TTC549 (cell line): Measurements from ENCODE around the gene MKNK2.

Source experiments
- FAIRE-seq: peaks from 2 replicates; lab custom pipeline; 2012; peaks lifted over from hg19 to GRCh38; lab: Jason Lieb, UNC

Gene MKNK2

DNA sequence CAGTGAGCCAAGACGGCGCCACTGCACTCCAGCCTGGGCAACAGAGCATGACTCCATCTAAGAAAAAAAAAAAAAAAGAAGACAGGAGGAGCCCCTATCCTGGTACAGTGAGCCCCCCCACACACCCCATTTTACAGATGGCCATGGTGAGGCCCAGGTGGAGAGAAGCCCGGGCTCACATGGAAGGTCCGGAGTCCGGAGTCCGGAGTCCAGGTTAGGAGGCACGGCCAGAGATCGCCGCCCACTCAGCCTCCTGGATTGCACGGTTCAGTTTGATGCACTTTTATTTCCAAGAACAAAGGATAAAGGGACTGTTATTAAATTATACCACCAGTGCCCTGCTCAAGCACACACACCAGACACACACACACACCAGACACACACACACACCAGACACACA, 24.3 kb downstream of the MKNK2 start:
- FAIRE-seq = no peak

- no peak for FAIRE-seq
These were observed 28.8 kb downstream of the MKNK2 start for GRCh38 chr19:2022289-2022688.

DNA sequence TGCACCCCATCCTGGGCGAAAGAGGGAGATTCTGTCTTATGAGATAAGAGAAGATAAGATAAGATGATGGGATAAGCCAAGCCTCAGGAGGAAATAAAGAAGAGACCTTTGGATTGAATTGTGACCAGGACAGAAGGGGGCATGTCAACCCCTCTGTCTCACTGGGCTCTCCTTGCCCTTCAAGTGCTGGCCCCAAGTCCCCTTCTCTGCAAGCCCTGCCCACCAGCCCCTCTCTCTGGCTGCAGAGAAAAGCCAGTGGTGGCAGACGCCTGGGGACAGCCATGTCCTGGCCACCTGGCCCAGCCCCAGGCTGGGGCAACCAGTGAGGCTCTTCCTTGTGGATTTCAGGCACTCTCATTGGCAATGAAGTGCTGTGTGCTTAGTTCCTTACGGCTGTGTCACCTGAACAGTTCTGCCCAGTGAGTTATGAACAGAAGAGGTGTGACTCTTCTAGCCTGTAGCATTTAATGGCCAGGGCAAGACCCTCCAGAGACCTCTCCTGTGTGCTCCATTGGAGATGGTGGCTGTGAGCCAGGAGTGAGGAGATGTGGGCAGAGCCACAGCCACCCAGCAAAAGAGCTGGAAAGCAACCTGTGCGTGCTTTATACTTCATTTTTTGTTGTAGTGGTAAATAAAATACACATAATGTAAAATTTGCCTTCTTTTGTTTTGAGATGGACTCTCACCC, 29.4 kb downstream of the MKNK2 start:
- no peak for FAIRE-seq

- FAIRE-seq = no peak
These were observed 32.3 kb downstream of the MKNK2 start for GRCh38 chr19:2018752-2019151.

- FAIRE-seq = no peak
These were observed 34.8 kb downstream of the MKNK2 start for GRCh38 chr19:2016041-2016807.

DNA sequence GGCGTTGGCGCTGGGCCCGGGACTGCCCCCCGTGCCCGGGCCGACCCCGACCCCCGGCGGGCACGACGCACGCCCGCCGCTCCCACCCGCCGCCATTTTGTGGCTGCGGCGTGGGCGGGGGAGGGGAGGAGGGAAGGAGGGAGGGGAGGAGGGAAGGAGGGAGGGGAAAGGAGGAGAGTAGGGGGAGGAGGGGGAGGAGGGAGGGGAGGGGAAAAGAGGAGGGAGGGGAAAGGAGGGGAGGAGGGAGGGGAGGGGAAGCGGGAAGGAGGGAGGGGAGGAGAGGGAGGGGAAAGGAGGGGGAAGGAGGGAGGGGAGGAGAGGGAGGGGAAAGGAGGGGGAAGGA, 35.5 kb downstream of the MKNK2 start, which contains the start of gene BTBD2:
Gene BTBD2, minus strand, starts transcription at position 107 of the 343 bp plus-strand sequence. Its CDS starts 11 bp downstream, at position 96.
- no peak for FAIRE-seq

- FAIRE-seq = no peak
These were observed 36.1 kb downstream of the MKNK2 start for GRCh38 chr19:2014731-2015607.

DNA sequence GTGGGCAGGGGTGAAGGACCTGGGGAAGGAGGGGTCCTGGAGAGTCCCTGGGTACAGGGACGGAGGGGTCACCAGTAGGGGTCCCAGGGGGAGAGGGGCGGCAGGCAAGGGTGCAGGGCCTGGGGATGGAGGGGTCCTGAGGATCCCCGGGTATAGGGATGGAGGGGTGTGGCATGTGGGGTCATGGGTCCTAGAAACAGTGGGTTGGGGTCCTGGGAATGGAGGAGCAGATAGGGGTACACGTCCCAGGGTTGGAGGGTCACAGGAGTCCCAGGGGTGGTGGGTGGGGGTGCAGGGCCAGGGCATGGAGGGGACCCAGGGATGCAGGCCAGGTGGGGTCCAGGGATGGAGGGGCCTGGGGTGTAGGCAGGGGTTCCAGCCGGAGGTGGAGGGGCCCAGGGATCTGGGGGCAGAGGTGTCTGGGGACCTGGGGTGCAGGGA, 36.9 kb downstream of the MKNK2 start:
- FAIRE-seq = no peak

- no peak for FAIRE-seq
These were observed 37.4 kb downstream of the MKNK2 start for GRCh38 chr19:2013683-2013961.

- FAIRE-seq = no peak
These were observed 37.9 kb downstream of the MKNK2 start for GRCh38 chr19:2012941-2013682.

DNA sequence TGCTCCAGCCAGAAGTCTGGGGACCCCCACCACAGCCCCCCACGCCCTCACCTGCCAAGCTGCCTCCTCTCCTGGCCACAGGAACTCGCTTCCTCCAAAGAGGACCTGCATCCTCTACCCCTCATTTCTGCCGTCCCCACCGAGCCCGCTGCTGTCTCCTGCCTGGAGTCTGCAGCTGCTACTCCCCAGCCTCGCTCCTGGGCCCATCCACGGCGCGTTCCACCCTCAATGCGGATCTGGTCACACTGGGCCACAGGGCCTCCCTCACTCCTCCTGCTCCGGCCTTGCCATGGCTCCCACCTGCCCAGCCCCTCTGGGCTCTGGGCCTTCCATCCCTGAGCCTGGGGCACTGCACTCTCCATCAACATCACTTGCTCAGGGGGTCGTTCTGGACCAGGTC, 39.9 kb downstream of the MKNK2 start:
- FAIRE-seq = no peak

DNA sequence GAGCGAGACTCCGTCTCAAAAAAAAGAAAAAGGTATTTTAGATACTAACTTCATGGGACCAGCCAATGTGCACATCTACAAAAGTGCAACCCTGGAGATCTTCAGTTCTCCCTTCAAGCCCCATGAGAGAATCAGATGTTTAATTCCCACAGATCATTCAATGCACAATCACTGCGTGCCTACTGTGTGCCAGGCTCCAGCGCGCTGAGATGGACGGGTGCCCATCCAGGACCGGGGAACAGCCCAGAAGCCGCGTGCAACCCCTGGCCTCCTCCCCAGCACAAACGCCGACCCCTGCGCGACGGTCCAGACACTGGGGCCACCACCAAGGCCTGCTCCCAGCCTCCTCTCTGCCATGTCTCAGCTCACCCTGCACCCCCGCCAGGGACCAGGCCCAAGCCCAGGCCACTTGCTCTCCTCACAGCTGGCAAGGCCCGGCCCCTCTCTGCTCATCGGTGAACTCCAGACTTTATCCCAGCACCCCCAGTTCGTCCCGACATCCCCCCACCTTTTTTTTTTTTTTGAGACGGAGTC, 40.8 kb downstream of the MKNK2 start:
- no peak for FAIRE-seq

- no peak for FAIRE-seq
These were observed 47.2 kb downstream of the MKNK2 start for GRCh38 chr19:2003874-2004273.

DNA sequence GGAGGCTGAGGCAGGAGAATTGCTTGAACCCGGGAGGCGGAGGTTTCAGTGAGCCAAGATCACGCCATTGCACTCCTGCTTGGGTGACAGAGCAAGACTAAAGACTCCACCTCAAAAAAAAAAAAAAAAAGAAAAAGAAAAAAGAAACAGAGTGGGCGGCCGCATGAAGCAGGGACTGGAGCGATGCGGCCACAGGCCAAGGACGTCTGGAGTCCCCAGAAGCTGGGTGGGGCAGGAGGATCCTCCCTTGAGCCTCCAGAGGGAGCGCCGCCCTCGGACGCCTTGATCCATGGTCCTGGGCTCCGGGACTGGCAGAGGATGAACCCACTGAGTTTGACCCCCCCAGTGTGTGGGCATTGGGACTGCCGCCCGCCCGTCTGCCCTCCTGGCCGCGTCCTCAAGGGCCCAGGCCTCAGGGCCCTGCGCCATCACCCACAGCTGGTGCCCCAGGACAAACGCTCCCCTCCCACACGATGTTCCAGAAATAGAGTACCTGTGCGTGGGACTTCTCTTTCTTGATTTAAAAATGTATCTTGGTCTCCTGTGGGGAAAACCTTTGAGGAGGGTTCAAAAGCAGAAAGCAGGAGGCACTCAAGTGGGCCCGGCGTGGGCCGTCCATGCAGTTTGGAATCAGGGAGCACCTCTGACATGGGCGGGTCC, 51.1 kb downstream of the MKNK2 start:
- FAIRE-seq = no peak

DNA sequence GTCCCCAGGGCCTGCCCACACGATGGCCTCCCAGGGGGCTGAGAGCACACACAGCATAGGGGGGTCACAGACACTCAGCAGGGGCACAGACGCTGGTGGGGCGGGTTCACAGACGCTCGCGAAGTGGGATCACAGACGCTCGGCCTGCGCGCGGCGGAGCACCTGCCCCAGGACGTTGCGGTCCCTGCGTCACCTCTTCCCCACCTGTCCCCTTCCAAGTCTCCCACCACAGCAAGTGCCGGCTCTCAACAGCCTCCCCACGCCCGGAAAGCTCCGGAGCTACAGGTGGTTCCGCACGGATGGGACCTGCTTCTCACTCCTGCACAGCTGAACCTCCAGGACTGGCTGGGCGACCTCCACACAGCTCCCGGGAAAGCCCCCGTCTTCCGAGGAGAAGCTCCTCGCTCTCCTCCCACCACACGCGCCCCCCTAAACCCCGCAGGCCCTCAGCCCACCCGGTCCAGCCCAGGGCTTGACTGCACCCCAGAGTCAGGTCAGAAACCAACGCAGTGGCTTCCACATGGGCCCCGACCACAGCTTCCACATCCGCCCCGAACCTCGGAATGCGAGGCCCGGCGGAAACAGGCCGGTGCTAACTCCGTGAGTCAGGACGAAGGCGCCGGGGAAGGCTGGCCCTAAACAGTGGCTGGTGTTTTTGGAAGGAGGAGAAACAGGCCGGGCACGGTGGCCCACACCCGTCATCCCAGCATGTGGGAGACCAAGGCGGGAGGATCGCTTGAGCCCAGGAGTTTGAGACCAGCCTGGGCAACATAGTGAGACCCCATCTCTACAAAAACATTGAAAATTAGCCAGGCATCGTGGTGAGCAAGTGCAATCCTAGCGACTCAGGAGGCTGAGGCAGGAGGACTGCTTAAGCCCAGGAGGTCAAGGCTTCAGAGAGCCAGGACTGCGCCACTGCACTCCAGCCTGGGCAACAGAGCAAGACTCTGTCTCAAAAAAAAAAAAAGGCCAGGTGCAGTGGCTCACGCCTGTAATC, 52.0 kb downstream of the MKNK2 start:
- FAIRE-seq = no peak

DNA sequence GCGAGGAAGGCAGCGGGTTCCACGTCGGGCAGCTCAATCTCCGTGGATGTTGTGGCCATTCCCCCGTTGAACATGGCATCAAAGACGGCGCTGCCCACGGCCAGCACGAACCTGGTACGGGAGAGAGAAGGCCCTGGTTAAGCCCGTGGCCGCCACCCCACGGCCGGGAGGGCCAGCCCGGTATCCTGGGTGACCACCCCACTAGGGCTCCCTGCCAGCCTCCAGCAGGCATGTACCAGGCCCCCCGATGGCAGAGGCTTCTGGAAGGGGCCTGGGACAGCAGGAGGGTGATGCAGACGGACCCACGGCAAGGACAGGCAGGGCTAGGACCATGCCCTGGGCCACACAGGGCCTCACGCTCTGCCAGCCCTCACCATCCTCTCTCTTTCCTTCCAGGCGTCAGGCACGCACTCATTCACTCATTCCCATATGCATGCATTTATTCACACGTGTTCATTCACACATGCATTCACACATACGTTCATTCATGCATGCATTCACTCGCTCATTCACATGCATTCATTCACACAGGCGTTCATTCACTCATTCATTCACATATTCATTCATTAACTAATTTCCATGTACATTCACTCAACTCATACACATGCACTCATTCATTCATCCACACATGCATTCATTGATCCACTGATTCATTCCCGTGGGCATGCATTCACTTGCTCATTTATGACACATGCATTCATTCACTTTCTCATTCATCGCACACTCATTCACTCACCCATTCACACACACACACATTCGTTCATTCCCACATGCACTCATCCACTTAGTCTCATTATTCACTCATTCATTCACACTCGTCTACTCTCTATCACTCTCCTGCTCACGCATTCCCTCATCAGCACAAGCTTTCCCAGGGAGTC, 53.5 kb downstream of the MKNK2 start:
- FAIRE-seq = no peak

DNA sequence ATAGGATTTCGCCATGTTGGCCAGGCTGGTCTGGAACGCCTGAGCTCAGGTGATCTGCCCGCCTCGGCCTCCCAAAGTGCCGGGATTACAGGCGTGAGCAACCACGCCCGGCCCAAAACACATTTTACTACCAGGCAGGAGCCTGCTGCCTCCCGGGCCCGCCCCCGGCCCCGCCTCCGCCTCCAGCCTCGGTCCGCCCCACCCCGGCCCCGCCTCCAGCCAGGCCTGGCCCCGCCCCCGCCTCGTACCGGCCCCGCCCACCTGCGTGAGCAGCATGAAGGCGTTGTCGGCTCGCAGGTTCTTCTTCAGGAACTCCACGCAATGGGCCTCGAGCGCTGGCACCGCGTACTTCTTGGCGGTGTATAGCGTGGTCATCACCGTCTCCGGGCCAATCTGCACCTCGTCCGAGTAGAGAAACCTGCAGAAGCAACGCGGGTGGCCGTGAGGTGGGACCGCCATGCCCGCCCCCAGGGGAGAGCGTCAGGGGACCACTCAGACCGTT, 58.2 kb downstream of the MKNK2 start:
- FAIRE-seq = no peak

DNA sequence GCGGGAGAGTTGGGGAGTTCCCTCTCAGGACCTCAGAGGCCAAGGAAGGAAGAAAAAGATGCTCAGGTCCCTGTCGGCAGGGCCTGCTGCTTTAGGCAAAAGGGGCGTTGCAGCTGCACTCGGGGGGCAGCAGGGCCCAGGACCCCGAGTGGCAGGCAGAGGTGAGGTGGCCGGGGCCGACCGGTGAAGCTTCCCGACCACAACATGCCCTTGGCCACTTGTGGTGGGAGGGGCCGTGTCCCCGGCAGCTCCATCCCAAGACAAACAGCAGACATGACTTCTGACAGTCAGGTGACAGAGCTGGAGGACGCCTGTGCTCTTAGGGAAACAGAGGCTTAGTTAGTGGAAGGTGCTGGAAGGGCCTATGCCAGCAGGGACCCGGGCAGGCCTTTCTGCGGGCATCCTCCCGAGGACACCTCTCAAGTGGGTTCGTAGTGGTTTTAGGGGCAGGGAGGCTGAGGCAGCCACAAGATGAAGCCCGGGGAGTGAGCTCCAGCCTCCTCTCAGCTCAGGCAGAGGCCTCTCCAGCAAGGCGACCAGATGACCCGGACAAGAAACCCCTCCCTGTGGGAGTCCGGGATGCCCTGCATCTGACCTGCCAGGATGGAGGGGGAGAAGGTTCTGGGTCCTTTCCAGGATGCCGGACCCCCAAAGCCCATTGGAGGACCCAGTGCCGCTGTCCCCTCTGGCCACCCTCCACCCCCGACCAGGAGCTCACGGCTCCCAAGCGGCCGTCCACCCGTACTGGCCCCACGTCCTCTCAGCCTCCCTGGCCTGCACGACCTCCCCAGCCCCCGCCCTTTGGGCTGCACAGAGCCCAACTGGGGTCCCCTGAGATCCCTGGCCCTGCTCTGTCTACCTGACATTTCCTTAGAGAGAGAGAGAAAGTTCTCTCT, 59.8 kb downstream of the MKNK2 start:
- no peak for FAIRE-seq
